ENCODE data around the gene PPP1R14B. TPM values are rescaled to one million over a fixed set of nuclear protein-coding genes. Genes with fewer than 3 reads are reported as not detected.

Gene PPP1R14B
- total and polyA plus RNA-seq, 2 experiments from 2014 or later = 115 to 239 TPM

DNA sequence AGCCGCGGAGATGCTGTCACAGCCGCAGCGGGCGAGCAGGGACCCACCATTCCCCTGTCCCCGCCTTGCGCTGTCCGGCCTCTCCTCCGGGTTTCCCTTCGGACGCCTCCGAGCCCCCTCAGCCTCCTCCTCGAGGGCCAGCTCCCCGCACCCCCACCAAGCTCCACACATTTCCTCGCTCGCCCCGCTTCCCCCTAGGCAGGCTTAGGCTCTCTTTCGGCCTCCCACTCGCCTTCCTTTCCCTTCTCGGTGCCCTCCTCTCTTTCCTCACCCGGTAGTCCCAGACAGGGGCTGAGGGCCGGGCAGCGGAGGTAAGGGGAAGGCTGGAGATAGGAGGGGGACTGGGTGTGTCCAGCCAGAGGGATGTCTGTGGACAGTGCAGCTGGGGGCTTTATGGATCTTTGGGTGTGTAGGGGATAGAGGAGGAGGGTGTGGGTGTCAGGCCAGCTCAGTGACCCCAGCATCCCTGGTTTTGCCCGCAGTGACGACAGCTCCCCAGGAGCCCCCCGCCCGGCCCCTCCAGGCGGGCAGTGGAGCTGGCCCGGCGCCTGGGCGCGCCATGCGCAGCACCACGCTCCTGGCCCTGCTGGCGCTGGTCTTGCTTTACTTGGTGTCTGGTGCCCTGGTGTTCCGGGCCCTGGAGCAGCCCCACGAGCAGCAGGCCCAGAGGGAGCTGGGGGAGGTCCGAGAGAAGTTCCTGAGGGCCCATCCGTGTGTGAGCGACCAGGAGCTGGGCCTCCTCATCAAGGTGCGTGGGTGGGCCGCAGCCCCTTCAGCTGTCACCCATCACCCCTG is 45.9 kb upstream of the PPP1R14B start:
- Histone ChIP-seq H3K4me2 (ENCODE audit: unreplicated experiment) (peak overlapping the region; percentile 45), H3K27ac (no peak overlapping the region), H3K9me2 (ENCODE audit: insufficient read depth) (no peaks in the 10 kb centered on the region), H3K9me3 (ENCODE audit: low read depth) (no peaks in the 10 kb centered on the region), H3K4me3 (peak overlapping the region; percentile 58), H2AFZ (no peak overlapping the region), H3K9ac (no peak overlapping the region), H3K27me3 (replicated peaks; ENCODE audit: insufficient read depth) (peaks cover 20% of the 10 kb centered on the region), H3F3A (ENCODE audit: insufficient read depth) (no peaks in the 10 kb centered on the region), H4K20me1 (ENCODE audit: insufficient read depth) (no peaks in the 10 kb centered on the region), H3K36me3 (ENCODE audit: low read depth) (no peaks in the 10 kb centered on the region), H3K4me1 (ENCODE audit: insufficient read depth) (0 out of 2 replicates have a peak, but pooled peaks cover 2% of the 10 kb centered on the region), H3K79me2 (ENCODE audit: insufficient read depth) (no peaks in the 10 kb centered on the region)
- TF ChIP-seq EZH2 (IDR thresholded peaks at IDR 0.05; ENCODE audit: insufficient read depth, poor library complexity, severe bottlenecking) = peak; percentile 81
- no peak for TF ChIP-seq EZH2phosphoT487 (IDR thresholded peaks at IDR 0.05; ENCODE audit: insufficient read depth, low read depth)
- DNase-seq = no peak
- in situ Hi-C loops (cut with MboI) = no loop called here
- 51 to 64% methylated on average over 14 to 35 of the region's 42 CpGs for WGBS, 2 experiments (ENCODE audit: low coverage in 1 of 2, low lambda C conversion rate in 2 of 2, missing lambda C conversion rate in 2 of 2)

DNA sequence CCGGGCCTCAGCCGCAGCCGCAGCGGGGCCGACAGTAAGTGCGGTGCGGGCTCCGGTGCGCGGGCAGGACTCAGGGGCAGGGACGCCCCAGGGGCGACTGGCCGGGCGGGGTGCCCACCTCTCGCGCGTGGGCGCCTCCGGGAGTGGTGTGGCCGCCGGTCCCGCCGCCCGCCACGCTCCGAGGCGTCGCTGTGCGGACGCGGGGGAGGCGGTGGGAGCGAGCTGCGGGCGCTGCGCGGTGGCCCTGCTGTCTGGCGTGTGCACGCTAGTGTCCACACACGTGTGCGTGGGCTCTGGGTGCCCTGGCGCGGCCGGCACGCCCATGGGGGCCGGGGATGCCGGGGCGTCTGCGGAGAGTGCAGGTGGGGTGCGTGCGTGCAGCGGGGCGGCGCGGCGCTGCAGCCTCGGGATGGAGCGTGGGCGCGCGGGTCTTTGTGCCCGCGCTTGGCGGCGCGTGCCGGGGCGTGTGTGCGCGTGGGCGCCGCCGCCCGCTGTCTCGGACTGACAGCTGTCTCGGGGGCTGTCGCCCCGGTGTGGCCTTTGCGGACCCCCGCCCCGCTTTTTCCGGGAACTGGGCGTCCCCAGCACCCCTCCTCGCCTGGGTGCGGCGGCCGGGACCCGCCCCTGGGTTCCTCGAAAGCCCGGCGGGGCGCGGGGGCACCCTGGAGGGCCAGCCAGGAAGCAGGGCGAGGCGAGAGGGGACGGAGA is 45.2 kb upstream of the PPP1R14B start:
- H3K4me2 ChIP-seq (ENCODE audit: unreplicated experiment) = peak overlapping the region; percentile 45
- H3F3A ChIP-seq (ENCODE audit: insufficient read depth) = no peaks in the 10 kb centered on the region
- 0 out of 2 replicates have a peak, but pooled peaks cover 6% of the 10 kb centered on the region for H3K79me2 ChIP-seq (ENCODE audit: insufficient read depth)
- DNase-seq = peak; percentile 42
- TF ChIP-seq EZH2phosphoT487 (IDR thresholded peaks at IDR 0.05; ENCODE audit: insufficient read depth, low read depth) (no peak; the same call in 1 of the 2 replicates), EZH2 (IDR thresholded peaks at IDR 0.05; ENCODE audit: insufficient read depth, poor library complexity, severe bottlenecking) (peak; percentile 87)
- H3K9me2 ChIP-seq (ENCODE audit: insufficient read depth) = no peaks in the 10 kb centered on the region
- peak overlapping the region; percentile 58 for H3K4me3 ChIP-seq
- H3K9me3 ChIP-seq (ENCODE audit: low read depth) = no peaks in the 10 kb centered on the region
- H4K20me1 ChIP-seq (ENCODE audit: insufficient read depth) = no peaks in the 10 kb centered on the region
- 1 to 3% methylated on average over 51 to 54 of the region's 96 CpGs for WGBS, 2 experiments (ENCODE audit: low coverage in 1 of 2, low lambda C conversion rate in 2 of 2, missing lambda C conversion rate in 2 of 2)
- H2AFZ ChIP-seq = no peak overlapping the region
- in situ Hi-C loops (cut with MboI) = no loop called here
- no peaks in the 10 kb centered on the region for H3K36me3 ChIP-seq (ENCODE audit: low read depth)
- no peak overlapping the region for H3K27ac ChIP-seq
- peaks cover 20% of the 10 kb centered on the region for H3K27me3 ChIP-seq (replicated peaks; ENCODE audit: insufficient read depth)
- no peak overlapping the region for H3K9ac ChIP-seq
- 0 out of 2 replicates have a peak, but pooled peaks cover 2% of the 10 kb centered on the region for H3K4me1 ChIP-seq (ENCODE audit: insufficient read depth)

DNA sequence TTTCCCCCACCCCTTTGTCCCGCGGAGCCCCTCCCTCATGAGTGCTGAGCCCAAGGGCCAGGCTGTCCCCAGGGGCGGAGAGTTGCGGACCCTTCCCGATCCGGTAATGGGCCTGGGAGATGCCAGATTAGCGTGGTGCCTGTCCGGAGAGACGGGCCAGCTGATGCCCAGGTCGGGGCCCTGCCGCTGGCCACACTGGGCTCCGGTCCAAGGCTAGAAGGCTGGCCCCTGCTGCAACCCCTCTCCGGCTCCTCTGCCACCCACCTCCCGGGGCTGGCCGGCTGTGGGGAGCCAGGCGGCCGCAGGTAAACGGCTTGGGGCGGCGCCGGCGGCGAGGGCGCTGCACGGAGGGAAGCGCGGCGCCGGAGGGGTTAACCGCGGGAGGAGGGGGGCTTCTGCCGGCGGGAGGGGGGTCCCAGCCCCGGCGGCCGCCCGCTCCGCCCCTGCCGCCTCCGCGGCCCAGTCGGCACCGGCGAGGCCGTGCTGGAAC is 44.6 kb upstream of the PPP1R14B start, which contains the start of gene KCNK4:
Gene KCNK4 (plus strand): TSS at position 41 of the 490 bp plus-strand sequence. CDS start 1,717 bp downstream, outside the sequence.
- H3K9ac ChIP-seq = no peak within 1 kb of the TSS
- H3K27ac ChIP-seq = no peak within 1 kb of the TSS
- no peaks in the 10 kb centered on the region for H3K36me3 ChIP-seq (ENCODE audit: low read depth)
- DNase-seq = no peak
- H3K27me3 ChIP-seq (replicated peaks; ENCODE audit: insufficient read depth) = peaks cover 20% of the 10 kb centered on the region
- peak within 1 kb of the TSS; percentile 58 for H3K4me3 ChIP-seq
- H3K4me2 ChIP-seq (ENCODE audit: unreplicated experiment) = peak within 1 kb of the TSS; percentile 45
- no peaks in the 10 kb centered on the region for H3K9me3 ChIP-seq (ENCODE audit: low read depth)
- in situ Hi-C loops (cut with MboI) = no loop called here
- TF ChIP-seq EZH2 (IDR thresholded peaks at IDR 0.05; ENCODE audit: insufficient read depth, poor library complexity, severe bottlenecking) = no peak
- TF ChIP-seq EZH2phosphoT487 (IDR thresholded peaks at IDR 0.05; ENCODE audit: insufficient read depth, low read depth) = no peak
- H3K79me2 ChIP-seq (ENCODE audit: insufficient read depth) = 0 out of 2 replicates have a peak, but pooled peaks cover 6% of the 10 kb centered on the region
- no peaks in the 10 kb centered on the region for H3K9me2 ChIP-seq (ENCODE audit: insufficient read depth)
- H4K20me1 ChIP-seq (ENCODE audit: insufficient read depth) = no peaks in the 10 kb centered on the region
- 0 out of 2 replicates have a peak, but pooled peaks cover 2% of the 10 kb centered on the region for H3K4me1 ChIP-seq (ENCODE audit: insufficient read depth)
- H2AFZ ChIP-seq = no peak within 1 kb of the TSS
- no peaks in the 10 kb centered on the region for H3F3A ChIP-seq (ENCODE audit: insufficient read depth)
- WGBS, 2 experiments (ENCODE audit: low coverage in 1 of 2, low lambda C conversion rate in 2 of 2, missing lambda C conversion rate in 2 of 2) = 8 to 20% methylated on average over 24 to 42 of the region's 45 CpGs

Data from GM23248 (cell line).